Measurements from ENCODE around the gene SHKBP1.

The SHKBP1 gene

GRCh38 chr19:40632311-40633036 lies 55.8 kb downstream of the SHKBP1 start:
- no peak for DNase-seq (ENCODE audit: low read depth)
- TF ChIP-seq, protein P1, sequence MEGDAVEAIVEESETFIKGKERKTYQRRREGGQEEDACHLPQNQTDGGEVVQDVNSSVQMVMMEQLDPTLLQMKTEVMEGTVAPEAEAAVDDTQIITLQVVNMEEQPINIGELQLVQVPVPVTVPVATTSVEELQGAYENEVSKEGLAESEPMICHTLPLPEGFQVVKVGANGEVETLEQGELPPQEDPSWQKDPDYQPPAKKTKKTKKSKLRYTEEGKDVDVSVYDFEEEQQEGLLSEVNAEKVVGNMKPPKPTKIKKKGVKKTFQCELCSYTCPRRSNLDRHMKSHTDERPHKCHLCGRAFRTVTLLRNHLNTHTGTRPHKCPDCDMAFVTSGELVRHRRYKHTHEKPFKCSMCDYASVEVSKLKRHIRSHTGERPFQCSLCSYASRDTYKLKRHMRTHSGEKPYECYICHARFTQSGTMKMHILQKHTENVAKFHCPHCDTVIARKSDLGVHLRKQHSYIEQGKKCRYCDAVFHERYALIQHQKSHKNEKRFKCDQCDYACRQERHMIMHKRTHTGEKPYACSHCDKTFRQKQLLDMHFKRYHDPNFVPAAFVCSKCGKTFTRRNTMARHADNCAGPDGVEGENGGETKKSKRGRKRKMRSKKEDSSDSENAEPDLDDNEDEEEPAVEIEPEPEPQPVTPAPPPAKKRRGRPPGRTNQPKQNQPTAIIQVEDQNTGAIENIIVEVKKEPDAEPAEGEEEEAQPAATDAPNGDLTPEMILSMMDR (IDR thresholded peaks at IDR 0.05; ENCODE audit: low read length, missing control alignments) = no peak
- H3K4me3 ChIP-seq (replicated peaks; ENCODE audit: low read depth, low read length) = no peak overlapping the region

GRCh38 chr19:40633207-40633606 lies 56.5 kb downstream of the SHKBP1 start:
- DNase-seq (ENCODE audit: low read depth) = no peak
- TF ChIP-seq, protein P1 (IDR thresholded peaks at IDR 0.05; ENCODE audit: low read length, missing control alignments) = no peak
- H3K4me3 ChIP-seq (replicated peaks; ENCODE audit: low read depth, low read length) = no peak overlapping the region

DNA sequence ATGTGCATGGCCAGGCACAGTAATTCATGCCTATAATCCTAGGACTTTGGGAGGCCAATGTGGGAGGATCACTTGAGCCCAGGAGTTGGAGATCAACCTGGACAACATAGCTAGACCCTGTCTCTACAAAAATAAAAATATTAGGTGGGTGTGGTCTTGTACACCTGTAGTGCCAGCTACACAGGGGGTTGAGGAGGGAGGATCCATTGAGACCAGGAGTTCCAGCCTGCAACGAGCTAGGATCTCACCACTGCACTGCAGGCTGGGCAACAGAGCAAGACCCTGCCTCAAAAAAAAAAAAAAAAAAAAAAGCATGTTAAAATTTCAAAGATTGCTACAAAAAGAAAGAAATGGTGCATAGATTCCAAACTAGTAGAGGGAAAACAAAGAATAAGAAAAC lies 61.7 kb downstream of the SHKBP1 start:
- TF ChIP-seq, protein P1 (IDR thresholded peaks at IDR 0.05; ENCODE audit: low read length, missing control alignments) = no peak
- no peak overlapping the region for H3K4me3 ChIP-seq (replicated peaks; ENCODE audit: low read depth, low read length)
- DNase-seq (ENCODE audit: low read depth) = no peak

- H3K4me3 ChIP-seq (replicated peaks; ENCODE audit: low read depth, low read length) = no peak overlapping the region
- no peak for DNase-seq (ENCODE audit: low read depth)
- TF ChIP-seq, protein P1 (IDR thresholded peaks at IDR 0.05; ENCODE audit: low read length, missing control alignments) = no peak
These were observed 62.9 kb downstream of the SHKBP1 start for GRCh38 chr19:40639638-40639982.

GRCh38 chr19:40640744-40641143 lies 64.1 kb downstream of the SHKBP1 start:
- TF ChIP-seq, protein P1 (IDR thresholded peaks at IDR 0.05; ENCODE audit: low read length, missing control alignments) = no peak
- DNase-seq (ENCODE audit: low read depth) = peak; percentile 44
- no peak overlapping the region for H3K4me3 ChIP-seq (replicated peaks; ENCODE audit: low read depth, low read length)
